ENCODE results near the gene GRIP2.

GRCh38 chr3:14479591-14479990 lies 60.6 kb downstream of the GRIP2 start:
- TF ChIP-seq CTCF (IDR thresholded peaks at IDR 0.05) (no peak), EP300 (IDR thresholded peaks at IDR 0.05) (no peak)
